Hematopoietic multipotent progenitor cell treated with erythropoietin and hydrocortisone succinate and interleukin-3 and kit ligand, for 4 days (in vitro differentiated cells): Measurements from ENCODE around the gene SIX1.

Experiments used
- DNase-seq: peaks from one replicate; pipeline ENCODE4 v3.0.0-alpha.2; 2015

SIX1 gene

GRCh38 chr14:60655119-60655897 is 6.0 kb upstream of the SIX1 start:
- DNase-seq: no peak

GRCh38 chr14:60654334-60654821 is 5.1 kb upstream of the SIX1 start:
- no peak for DNase-seq

GRCh38 chr14:60653701-60654161 is 4.5 kb upstream of the SIX1 start:
- DNase-seq: no peak

GRCh38 chr14:60652674-60653651 is 3.7 kb upstream of the SIX1 start:
- DNase-seq: no peak

GRCh38 chr14:60651796-60652673 is 2.8 kb upstream of the SIX1 start:
- DNase-seq: no peak

- no peak for DNase-seq
Measured at GRCh38 chr14:60651086-60651795, 2.0 kb upstream of the SIX1 start.

- DNase-seq: no peak
Measured at GRCh38 chr14:60650373-60650961, 1.2 kb upstream of the SIX1 start.

GRCh38 chr14:60649875-60650372 is 647 bp upstream of the SIX1 start:
- DNase-seq: no peak

GRCh38 chr14:60648249-60648933 is 886 bp downstream of the SIX1 start:
- no peak for DNase-seq

GRCh38 chr14:60647837-60648248 is 1.4 kb downstream of the SIX1 start:
- no peak for DNase-seq

GRCh38 chr14:60647081-60647836 is 2.0 kb downstream of the SIX1 start:
- no peak for DNase-seq

- no peak for DNase-seq
Measured at GRCh38 chr14:60646226-60646818, 3.0 kb downstream of the SIX1 start.

GRCh38 chr14:60645126-60645741 is 4.0 kb downstream of the SIX1 start:
- no peak for DNase-seq

GRCh38 chr14:60644666-60645065 is 4.6 kb downstream of the SIX1 start:
- no peak for DNase-seq

GRCh38 chr14:60643463-60644314 is 5.6 kb downstream of the SIX1 start:
- DNase-seq: no peak

GRCh38 chr14:60643141-60643462 is 6.2 kb downstream of the SIX1 start:
- DNase-seq: no peak

GRCh38 chr14:60642270-60643140 is 6.8 kb downstream of the SIX1 start:
- no peak for DNase-seq
